ENCODE measurements around the gene CIT.
A peak's percentile ranks its signal among the peaks of the same experiment; 100 is the strongest.

Gene CIT

GRCh38 chr12:119797090-119797489 lies 80.0 kb downstream of the CIT start:
- DNase-seq = no peak

GRCh38 chr12:119796292-119796691 lies 80.8 kb downstream of the CIT start:
- DNase-seq = no peak

- DNase-seq = no peak
These were observed 85.7 kb downstream of the CIT start for GRCh38 chr12:119791453-119791852.

- DNase-seq = no peak
These were observed 88.3 kb downstream of the CIT start for GRCh38 chr12:119788786-119789185.

DNA sequence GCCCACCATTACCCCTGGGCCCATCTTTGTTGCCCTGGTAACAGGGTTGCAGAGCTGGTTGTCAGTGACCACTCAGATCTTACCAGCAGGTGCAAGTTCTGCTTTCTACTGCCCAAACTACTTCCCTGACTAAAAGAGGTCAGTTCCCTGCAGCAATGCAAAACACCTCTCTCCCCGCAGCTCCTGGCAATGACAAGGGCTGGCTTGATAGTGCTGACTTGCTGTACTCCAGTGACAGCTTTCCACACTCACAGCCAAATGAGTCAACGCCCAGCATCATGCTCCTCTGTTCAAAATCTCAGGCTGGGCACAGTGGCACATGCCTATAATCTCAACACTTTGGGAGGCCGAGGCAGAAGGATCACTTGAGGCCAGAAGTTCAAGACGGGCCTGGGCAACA lies 90.6 kb downstream of the CIT start:
- DNase-seq = no peak

GRCh38 chr12:119784673-119785072 lies 92.4 kb downstream of the CIT start:
- no peak for DNase-seq

- DNase-seq = no peak
These were observed 93.3 kb downstream of the CIT start for GRCh38 chr12:119783787-119784186.

DNA sequence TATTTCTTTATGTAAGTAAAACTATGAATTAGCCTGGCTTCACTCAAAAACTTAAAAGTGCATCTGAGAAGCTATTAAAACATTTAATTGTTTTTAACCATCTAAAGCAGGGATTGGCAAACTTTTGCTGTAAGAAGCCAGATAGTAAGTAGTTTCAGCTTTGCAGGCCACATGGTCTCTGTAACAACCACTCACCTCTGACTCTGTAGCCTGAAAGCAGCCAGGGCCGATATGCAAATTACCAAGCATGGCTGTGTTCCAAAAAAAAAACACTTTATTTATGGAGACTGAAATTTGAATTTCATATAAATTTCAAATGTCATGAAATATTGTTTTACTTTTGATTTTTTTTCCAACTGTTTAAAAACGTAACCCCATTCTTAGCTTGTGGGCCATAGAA lies 95.3 kb downstream of the CIT start:
- DNase-seq = no peak

DNA sequence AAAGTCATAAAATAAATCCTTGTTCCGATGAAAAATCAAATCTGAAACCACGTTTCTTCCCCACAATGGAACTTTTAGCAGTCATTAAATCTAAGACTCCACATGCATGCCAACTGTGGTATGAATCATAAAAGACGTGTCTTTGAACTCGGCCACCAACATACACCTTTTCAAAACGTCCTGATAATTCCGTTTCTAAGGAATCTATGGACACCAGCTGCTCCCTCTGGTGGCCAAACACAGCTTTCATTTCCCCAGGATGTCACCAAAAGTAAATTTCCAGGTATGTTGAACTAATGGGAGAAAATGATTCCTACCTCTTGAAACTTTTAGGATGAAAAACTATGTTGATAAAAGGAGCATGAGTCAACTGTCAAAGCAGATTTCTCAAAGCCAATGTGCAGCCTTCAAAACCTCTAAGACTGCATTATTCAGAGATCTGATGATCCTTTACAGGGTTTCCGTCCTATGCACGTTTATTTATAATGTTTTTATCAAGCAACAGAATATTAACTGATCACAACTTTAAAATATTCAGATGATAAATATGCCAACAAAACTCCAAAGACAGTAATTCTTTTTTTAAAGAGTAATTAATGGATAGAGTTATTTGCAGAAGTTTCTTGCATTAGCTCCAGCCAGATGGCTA lies 96.2 kb downstream of the CIT start:
- no peak for DNase-seq

DNA sequence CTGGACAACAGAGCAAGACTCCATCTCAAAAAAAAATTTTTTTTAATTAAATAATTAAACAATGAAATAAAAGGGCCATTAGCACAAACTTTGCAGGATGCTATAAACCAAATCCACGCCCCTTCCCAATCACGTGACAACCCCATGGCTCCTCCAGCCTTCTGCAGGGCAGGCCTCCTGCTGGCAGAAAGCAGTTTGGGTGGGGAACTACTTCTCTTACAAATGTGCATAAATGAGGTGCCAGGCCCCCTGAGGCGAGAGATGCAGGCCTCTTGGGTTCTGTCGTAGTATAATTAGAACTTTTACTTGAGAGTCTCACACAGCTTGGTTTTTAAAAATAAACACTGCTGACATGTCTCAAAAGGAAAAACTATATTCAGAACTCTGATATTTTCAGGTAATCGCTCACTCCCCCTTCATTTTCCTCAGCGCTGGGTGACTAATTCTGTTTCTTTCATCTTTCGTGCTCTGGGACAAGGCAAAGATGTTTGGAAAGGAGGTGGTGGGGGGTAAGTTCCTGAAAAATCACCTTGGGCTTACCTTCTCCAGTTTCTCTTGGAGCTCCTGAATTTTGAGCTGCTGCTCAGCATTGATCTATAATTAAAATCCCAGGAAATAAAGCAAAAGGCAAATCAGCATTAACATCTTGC lies 101.7 kb downstream of the CIT start:
- no peak for DNase-seq

DNA sequence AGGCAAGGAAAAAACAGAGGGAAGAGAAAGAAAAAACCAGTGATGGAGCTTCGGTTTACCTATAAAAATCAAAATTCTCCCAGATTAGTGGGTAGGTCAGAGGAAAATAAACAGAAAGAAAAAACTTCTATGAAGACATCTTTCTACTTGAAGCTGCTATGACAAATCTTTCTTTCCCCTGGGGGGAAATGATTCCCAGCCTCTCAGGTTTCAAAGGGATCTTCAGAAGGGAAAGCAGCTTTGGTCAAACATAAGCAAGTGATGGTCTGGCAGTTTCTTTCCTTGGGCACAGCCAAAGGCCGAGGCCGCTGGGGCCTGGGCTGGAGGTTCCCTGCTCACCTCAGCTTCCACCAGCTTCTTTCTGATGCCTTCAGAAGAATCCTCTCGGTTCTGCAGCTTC lies 104.7 kb downstream of the CIT start:
- no peak for DNase-seq

- DNase-seq = no peak
These were observed 107.0 kb downstream of the CIT start for GRCh38 chr12:119770146-119770545.

DNA sequence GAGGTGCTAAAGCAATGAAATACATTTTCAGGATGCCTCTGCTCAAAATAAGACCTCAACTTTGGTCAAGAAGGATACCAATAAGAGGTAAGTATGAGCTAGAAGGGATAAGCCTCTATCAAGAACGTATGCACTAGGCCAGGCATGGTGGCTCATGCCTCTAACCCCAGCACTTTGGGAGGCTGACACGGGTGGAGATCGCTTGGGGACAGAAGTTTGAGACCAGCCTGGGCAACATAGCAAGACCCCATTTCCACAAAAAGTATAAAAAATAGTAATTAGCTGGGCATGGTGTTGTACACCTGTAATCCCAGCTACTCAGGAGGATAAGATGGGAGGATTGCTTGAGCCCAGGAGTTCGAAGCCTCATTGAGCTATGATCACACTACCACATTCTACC lies 114.5 kb downstream of the CIT start:
- DNase-seq = no peak

DNA sequence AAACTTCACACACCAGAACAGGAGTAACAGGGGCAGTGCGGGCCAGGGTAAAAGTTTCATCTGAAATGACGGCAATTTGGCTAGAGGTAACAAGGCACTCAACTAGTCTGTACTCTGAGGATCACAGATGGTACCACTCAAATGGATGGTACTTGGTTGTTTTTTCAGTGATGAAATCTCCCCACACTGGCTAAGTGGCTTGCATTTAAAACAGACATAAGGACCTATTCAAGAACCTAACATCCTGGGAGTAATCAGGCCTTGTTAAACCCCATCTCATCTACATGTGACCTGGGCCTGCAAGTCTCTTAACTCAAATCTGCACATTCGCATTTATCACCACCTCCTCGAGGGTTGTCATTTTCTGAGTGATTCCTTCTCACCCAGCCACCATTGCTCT lies 118.4 kb downstream of the CIT start:
- no peak for DNase-seq

DNA sequence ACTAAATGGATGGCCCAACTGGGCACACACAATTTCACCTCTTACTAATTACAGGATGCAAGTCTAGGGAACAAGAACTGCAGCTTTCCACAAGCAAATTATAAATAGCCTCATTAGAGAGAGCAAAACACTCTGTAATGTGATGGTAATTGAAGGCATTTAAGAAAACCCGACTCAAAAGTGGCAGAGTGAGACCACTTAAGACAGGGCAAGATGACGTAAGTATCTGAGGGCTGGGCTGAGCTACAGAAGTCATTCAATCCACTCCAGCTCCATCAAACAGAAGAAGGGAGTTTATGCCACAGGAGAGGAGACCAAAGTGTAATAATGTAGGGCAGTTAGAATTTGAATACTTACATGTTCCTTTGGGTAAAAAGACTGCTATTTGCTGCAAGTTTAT lies 118.9 kb downstream of the CIT start:
- DNase-seq = no peak

- no peak for DNase-seq
These were observed 125.2 kb downstream of the CIT start for GRCh38 chr12:119751961-119752360.

DNA sequence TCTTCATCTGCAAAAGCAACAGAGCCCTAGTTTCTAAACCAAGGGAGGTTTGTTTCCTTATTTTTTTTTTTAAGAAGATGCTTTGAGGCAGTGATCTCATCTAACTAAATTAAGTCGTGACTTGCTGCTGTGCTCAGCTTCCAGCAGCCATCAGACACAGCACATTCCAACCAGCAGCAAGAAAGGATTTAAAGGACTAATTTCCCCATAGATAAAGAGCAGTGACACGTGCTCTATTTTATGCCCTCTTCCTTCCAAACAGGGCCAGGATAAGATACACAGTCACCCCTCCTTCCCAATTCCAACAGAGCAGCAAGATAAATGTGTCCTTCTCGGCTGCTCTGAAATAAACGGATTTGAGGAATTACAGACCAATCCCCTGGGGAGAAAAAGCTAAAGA lies 127.5 kb downstream of the CIT start:
- DNase-seq = no peak

- DNase-seq = no peak
These were observed 128.6 kb downstream of the CIT start for GRCh38 chr12:119748497-119748896.

- DNase-seq = peak; percentile 41
These were observed 131.0 kb downstream of the CIT start for GRCh38 chr12:119746169-119746568.

GRCh38 chr12:119744900-119745606 lies 132.1 kb downstream of the CIT start:
- no peak for DNase-seq

GRCh38 chr12:119742700-119743099 lies 134.4 kb downstream of the CIT start:
- DNase-seq = no peak

DNA sequence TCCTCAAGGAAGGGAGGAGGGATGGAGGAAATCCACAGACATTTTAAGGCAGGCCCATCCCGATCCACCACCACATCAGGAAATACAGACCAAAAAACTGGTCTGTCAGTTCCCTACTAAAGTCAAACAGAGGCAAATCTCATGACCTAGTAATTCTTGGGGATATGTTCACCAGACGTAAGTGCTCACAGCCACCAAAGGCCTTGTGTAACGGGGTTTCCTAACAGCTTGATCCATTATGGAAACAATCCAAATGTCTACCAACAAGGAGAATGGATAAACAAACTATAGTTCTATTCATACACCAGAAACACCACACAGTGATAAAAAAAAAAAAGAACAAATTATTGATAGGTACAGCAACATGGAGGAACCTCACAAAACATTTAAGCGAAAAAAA lies 136.3 kb downstream of the CIT start:
- DNase-seq = no peak

DNA sequence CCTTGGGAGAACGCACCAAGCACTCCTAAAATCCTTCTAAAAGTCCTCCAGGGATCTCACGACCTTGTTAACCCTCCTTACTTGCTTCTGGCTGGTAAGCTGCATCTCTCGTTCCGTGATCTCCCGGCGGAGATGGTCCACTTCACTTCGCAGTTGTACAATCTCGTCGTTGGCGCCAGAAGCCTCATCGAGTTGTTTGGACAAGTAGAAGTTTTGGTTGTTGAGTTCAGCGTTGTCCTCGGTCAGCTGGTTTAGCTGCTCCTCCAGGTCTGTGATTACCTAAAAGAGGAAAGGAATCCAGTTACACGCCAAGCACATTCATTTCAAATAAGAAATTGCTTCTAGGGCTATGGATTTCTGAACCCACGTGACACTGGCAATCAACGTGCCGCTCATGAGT lies 142.0 kb downstream of the CIT start:
- no peak for DNase-seq

DNA sequence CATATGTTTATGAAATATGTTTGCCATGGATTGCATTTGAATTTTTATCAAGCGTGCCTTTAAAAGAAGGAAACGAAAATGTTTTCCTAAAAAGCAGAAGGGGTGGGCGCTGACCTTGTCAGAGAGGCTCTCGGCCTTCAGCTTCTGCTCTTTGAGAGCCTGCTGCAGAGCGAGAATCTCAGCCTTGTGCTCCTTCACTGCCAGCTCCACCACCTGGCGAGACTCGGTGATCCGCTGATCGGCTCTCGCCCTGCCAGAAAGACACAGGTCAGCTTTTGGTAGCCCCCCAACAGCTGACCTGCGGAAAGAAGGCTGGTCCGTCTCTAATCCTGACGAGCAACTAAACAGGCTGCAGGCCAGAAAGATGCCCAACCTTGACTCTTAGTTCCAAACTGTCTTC lies 146.7 kb downstream of the CIT start:
- DNase-seq = peak; percentile 28

DNA sequence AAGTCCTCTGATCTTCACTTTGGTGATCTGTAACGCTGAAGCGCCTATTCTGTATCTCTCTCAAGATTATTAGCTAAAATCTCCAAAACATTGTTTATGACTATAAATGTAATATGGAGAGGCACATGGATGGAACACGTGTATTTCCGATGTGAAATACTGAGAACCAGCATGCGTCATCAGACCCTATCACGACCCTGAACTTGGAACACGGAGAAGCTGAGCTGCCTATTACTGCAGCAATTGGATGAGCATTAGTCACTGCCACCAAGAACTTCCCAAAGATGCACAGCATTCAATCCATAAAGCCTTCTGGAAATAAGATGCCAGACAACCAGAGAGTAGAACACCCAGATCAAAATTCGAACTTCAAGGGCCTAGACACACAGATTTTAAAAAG lies 147.2 kb downstream of the CIT start:
- DNase-seq = no peak
